Transverse colon (tissue), 4 donors: ENCODE results near the gene SGPP2.

Experiments used
- EP300 ChIP-seq: sonication (generic); formaldehyde crosslinking; IDR thresholded peaks from one replicate; pipeline ENCODE4 v1.6.1; 2017; ENCODE audit warnings: antibody characterized with exemption, low read depth
- POLR2A ChIP-seq: fragments of 450-650 bp; IDR thresholded peaks from one replicate; pipeline ENCODE4 v1.6.1; 2016; ENCODE audit warnings: antibody characterized with exemption, mild to moderate bottlenecking, moderate library complexity
- POLR2AphosphoS5 ChIP-seq, 3 donors: sonication (generic); formaldehyde crosslinking; IDR thresholded peaks; one replicate each; pipeline ENCODE4 v1.6.1; 2016; ENCODE audit warnings: antibody characterized with exemption in 3 of 3
- TF ChIP-seq, protein P1 (sequence below), 5 experiments: fragments of 200-600 bp in 3 of 5; fragments of 450-650 bp in 2 of 5; sonication (generic) in 3 of 5; IDR thresholded peaks; 1 replicate in 2 of 5; 2 replicates in 3 of 5; pipeline ENCODE4 v1.5.1; 2016 to 2017; ENCODE audit warnings: antibody characterized with exemption in 5 of 5, inconsistent platforms in 3 of 5, mild to moderate bottlenecking in 2 of 5, moderate library complexity in 1 of 5

GRCh38 chr2:222468346-222468745, 44.0 kb downstream of the SGPP2 start:
- TF ChIP-seq POLR2A (no peak), EP300 (no peak), POLR2AphosphoS5 (IDR thresholded peaks at IDR 0.05) (no peak)
- TF ChIP-seq, protein P1, sequence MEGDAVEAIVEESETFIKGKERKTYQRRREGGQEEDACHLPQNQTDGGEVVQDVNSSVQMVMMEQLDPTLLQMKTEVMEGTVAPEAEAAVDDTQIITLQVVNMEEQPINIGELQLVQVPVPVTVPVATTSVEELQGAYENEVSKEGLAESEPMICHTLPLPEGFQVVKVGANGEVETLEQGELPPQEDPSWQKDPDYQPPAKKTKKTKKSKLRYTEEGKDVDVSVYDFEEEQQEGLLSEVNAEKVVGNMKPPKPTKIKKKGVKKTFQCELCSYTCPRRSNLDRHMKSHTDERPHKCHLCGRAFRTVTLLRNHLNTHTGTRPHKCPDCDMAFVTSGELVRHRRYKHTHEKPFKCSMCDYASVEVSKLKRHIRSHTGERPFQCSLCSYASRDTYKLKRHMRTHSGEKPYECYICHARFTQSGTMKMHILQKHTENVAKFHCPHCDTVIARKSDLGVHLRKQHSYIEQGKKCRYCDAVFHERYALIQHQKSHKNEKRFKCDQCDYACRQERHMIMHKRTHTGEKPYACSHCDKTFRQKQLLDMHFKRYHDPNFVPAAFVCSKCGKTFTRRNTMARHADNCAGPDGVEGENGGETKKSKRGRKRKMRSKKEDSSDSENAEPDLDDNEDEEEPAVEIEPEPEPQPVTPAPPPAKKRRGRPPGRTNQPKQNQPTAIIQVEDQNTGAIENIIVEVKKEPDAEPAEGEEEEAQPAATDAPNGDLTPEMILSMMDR (IDR thresholded peaks at IDR 0.05) = no peak
